ENCODE measurements around the gene TULP3.

- TF ChIP-seq CTCF (IDR thresholded peaks at IDR 0.05 in 2 of 3, conservative IDR thresholded peaks at IDR 0.05 in 1 of 3; ENCODE audit: control insufficient read depth in 2 of 3, extremely low read depth in 1 of 3, insufficient read depth in 1 of 3, low read depth in 3 of 3, low read length in 3 of 3) (no peak), REST (IDR thresholded peaks at IDR 0.05; ENCODE audit: low read depth, low read length) (no peak), SREBF1 (IDR thresholded peaks at IDR 0.05; ENCODE audit: low read length) (no peak), ATF3 (IDR thresholded peaks at IDR 0.05; ENCODE audit: borderline replicate concordance, extremely low read depth, low read depth, low read length) (no peak), ETV6 (conservative IDR thresholded peaks at IDR 0.05 in 1 of 2, IDR thresholded peaks at IDR 0.05 in 1 of 2; ENCODE audit: borderline replicate concordance in 1 of 2, low read depth in 1 of 2) (no peak), ZBED1 (IDR thresholded peaks at IDR 0.05; ENCODE audit: borderline replicate concordance) (no peak), JUND (IDR thresholded peaks at IDR 0.05; ENCODE audit: low read depth, low read length) (no peak), POLR2AphosphoS5 (IDR thresholded peaks at IDR 0.05; ENCODE audit: low read length) (no peak), NRF1 (conservative IDR thresholded peaks at IDR 0.05; ENCODE audit: low read depth, low read length) (no peak), EP300 (IDR thresholded peaks at IDR 0.05; ENCODE audit: borderline replicate concordance in 1 of 2, control insufficient read depth in 1 of 2, low read depth in 2 of 2, low read length in 2 of 2) (no peak), RFX5 (IDR thresholded peaks at IDR 0.05; ENCODE audit: low read depth, low read length) (no peak), CHD2 (IDR thresholded peaks at IDR 0.05; ENCODE audit: borderline replicate concordance, low read depth, low read length) (no peak)
These were observed 756 bp downstream of the TULP3 start for GRCh38 chr12:2891240-2892053.
